ENCODE data around the gene PCDH9. TPM values are rescaled to one million over a fixed set of nuclear protein-coding genes. Genes with fewer than 3 reads are reported as not detected.

Gene PCDH9
- total and polyA plus RNA-seq, 7 experiments from 2014 or later = 0.08 to 1.3 (median 0.21) TPM

DNA sequence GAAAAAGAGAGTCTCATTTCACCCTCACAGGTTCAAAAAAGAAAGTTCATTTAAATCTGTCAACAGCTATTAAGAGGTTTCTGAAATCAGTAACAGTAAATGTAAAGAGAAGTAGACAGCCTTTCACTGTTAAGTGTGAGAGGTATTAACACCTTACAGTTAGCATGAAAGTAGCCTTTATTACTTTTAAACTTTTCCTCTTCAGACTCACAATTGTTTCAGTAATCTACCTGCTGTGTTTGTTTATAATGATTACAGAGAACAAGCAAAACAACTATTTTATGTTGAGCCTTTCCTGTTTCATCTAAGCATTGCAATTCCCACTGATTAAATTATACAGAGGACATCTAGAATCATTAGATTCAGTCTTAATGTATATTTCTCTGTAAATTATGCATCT, 159.8 kb downstream of the PCDH9 start:
- Histone ChIP-seq H3K4me3 (ENCODE audit: low read length) (no peak overlapping the region), H3K4me1 (ENCODE audit: control insufficient read depth in 2 of 2, insufficient read depth in 2 of 2, low read length in 2 of 2) (no peaks in the 10 kb centered on the region), H3K27me3 (ENCODE audit: control insufficient read depth in 2 of 2, insufficient read depth in 2 of 2, low read length in 2 of 2) (no peaks in the 10 kb centered on the region), H3K9me3 (ENCODE audit: control insufficient read depth in 2 of 3, low read length in 3 of 3) (no peaks in the 10 kb centered on the region), H3K27ac (ENCODE audit: low read depth, low read length) (no peak overlapping the region), H3K36me3 (ENCODE audit: control insufficient read depth in 2 of 3, insufficient read depth in 3 of 3, low read length in 3 of 3) (no peaks in the 10 kb centered on the region)
- no peaks in the 10 kb centered on the region for H3K36me3 Mint-ChIP-seq
- H3K27me3 Mint-ChIP-seq = no peaks in the 10 kb centered on the region
- H3K4me1 Mint-ChIP-seq = no peaks in the 10 kb centered on the region
- no peak overlapping the region for H3K27ac Mint-ChIP-seq
- ATAC-seq = no peak
- no peaks in the 10 kb centered on the region for H3K9me3 Mint-ChIP-seq
- intact Hi-C loops (cut with micrococcal nuclease) = no loop called here
- CTCF ChIA-PET = no interaction called here
- no peak for DNase-seq
- POLR2A ChIA-PET = no interaction called here
- H3K4me3 Mint-ChIP-seq = no peak overlapping the region

DNA sequence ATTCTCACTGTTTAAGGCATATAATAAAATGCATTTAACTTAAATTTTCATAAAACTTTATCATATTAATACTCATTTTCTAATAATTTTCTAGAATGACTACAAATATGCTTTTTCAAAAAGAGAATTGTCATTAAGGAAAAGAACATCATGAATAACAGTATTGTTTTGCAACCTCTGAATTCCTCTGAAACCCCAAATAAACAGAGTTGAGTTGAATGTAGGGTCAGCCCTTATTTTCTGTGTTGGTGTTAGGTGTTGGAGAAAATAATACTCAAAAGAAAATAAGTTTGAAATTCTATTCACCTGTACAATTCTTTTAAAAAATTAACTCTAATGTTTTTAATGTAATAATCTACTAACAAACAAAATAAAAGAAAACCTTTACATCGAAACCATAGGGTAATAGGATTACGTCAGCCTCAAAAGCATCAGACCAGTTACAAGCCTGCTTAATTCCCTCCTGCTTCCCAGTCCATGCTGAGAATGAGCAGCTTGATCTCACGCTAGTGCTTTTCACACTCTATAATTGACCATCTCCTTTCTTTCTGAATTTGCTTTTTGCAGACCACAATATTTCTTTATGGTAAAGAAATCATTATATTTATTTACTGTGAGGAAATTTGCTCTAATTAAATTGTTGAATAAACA, 160.9 kb downstream of the PCDH9 start:
- H3K27me3 Mint-ChIP-seq = no peaks in the 10 kb centered on the region
- no peak overlapping the region for H3K27ac ChIP-seq (ENCODE audit: low read depth, low read length)
- POLR2A ChIA-PET = no interaction called here

DNA sequence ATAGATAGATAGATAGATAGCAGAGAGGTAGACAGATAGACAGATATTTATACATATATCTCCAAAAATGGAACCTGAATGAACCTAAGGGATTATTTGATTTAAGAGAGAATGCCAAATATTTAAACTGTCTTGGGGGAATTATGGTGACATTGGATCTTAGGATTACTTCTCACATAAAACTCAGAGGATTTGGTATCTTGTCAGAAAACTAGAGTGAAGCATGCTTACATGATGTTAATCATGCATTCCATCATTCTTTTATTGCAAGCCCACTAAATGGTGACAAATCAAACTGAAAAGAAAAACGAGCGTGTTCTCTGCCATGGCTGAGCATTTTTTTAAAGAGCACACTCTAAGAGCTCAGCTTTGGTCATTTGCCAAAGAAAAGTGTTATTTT, 165.2 kb downstream of the PCDH9 start:
- Histone ChIP-seq H3K36me3 (ENCODE audit: control insufficient read depth in 2 of 3, insufficient read depth in 3 of 3, low read length in 3 of 3) (no peaks in the 10 kb centered on the region), H3K27ac (ENCODE audit: low read depth, low read length) (no peak overlapping the region), H3K27me3 (ENCODE audit: control insufficient read depth in 2 of 2, insufficient read depth in 2 of 2, low read length in 2 of 2) (no peaks in the 10 kb centered on the region), H3K4me3 (ENCODE audit: low read length) (no peak overlapping the region), H3K4me1 (ENCODE audit: control insufficient read depth in 2 of 2, insufficient read depth in 2 of 2, low read length in 2 of 2) (no peaks in the 10 kb centered on the region), H3K9me3 (ENCODE audit: control insufficient read depth in 2 of 3, low read length in 3 of 3) (no peaks in the 10 kb centered on the region)
- no peaks in the 10 kb centered on the region for H3K27me3 Mint-ChIP-seq
- no peaks in the 10 kb centered on the region for H3K4me1 Mint-ChIP-seq
- ChIA-PET CTCF (no interaction called here), POLR2A (no interaction called here)
- DNase-seq (no peak), ATAC-seq (no peak)
- H3K9me3 Mint-ChIP-seq = peaks cover 0 to 4% (median 0%) of the 10 kb centered on the region in 11 donors
- no peak overlapping the region for H3K27ac Mint-ChIP-seq
- no peak overlapping the region for H3K4me3 Mint-ChIP-seq
- intact Hi-C loops (cut with micrococcal nuclease) = no loop called here
- H3K36me3 Mint-ChIP-seq = no peaks in the 10 kb centered on the region

More for the DNA sequence above, 160.9 kb downstream of the PCDH9 start:
- H3K4me3 Mint-ChIP-seq = no peak overlapping the region
- no peak for DNase-seq
- no peak overlapping the region for H3K27ac Mint-ChIP-seq
- H3K9me3 Mint-ChIP-seq = no peaks in the 10 kb centered on the region
- H3K4me1 Mint-ChIP-seq = no peaks in the 10 kb centered on the region
- intact Hi-C loops (cut with micrococcal nuclease) = no loop called here
- no peak for ATAC-seq
- H3K27me3 ChIP-seq (ENCODE audit: control insufficient read depth in 2 of 2, insufficient read depth in 2 of 2, low read length in 2 of 2) = no peaks in the 10 kb centered on the region
- H3K4me3 ChIP-seq (ENCODE audit: low read length) = no peak overlapping the region
- H3K36me3 ChIP-seq (ENCODE audit: control insufficient read depth in 2 of 3, insufficient read depth in 3 of 3, low read length in 3 of 3) = no peaks in the 10 kb centered on the region
- no peaks in the 10 kb centered on the region for H3K9me3 ChIP-seq (ENCODE audit: control insufficient read depth in 2 of 3, low read length in 3 of 3)
- H3K4me1 ChIP-seq (ENCODE audit: control insufficient read depth in 2 of 2, insufficient read depth in 2 of 2, low read length in 2 of 2) = no peaks in the 10 kb centered on the region
- H3K36me3 Mint-ChIP-seq = no peaks in the 10 kb centered on the region
- CTCF ChIA-PET = no interaction called here

DNA sequence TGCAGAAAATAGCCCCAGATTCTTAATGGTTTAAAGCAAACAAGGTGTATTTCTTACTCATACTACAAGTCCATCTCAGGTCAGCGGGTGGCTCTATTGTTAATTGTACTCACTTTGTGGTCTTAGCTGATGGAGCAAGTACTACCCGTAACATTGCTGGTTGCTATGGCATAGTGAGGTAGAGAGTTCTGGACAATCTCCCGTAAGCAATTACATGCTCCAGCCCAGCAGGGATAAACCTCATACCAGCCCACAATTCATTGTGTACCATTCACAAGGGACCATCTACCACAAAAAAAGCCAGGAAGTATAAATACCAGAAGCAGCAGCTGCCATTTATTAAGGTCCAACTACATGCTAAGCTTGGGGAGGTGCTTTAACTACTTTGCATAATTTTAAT, 167.1 kb downstream of the PCDH9 start:
- Mint-ChIP-seq H3K27ac (no peak overlapping the region), H3K4me1 (no peaks in the 10 kb centered on the region), H3K27me3 (no peaks in the 10 kb centered on the region), H3K9me3 (peaks cover 0 to 7% (median 0%) of the 10 kb centered on the region in 11 donors), H3K4me3 (no peak overlapping the region), H3K36me3 (no peaks in the 10 kb centered on the region)
- Histone ChIP-seq H3K27ac (ENCODE audit: low read depth, low read length) (no peak overlapping the region), H3K9me3 (ENCODE audit: control insufficient read depth in 2 of 3, low read length in 3 of 3) (no peaks in the 10 kb centered on the region), H3K4me3 (ENCODE audit: low read length) (no peak overlapping the region), H3K27me3 (ENCODE audit: control insufficient read depth in 2 of 2, insufficient read depth in 2 of 2, low read length in 2 of 2) (no peaks in the 10 kb centered on the region), H3K4me1 (ENCODE audit: control insufficient read depth in 2 of 2, insufficient read depth in 2 of 2, low read length in 2 of 2) (no peaks in the 10 kb centered on the region), H3K36me3 (ENCODE audit: control insufficient read depth in 2 of 3, insufficient read depth in 3 of 3, low read length in 3 of 3) (no peaks in the 10 kb centered on the region)
- intact Hi-C loops (cut with micrococcal nuclease) = no loop called here
- ChIA-PET CTCF (no interaction called here), POLR2A (no interaction called here)
- no peak for ATAC-seq
- DNase-seq = no peak

DNA sequence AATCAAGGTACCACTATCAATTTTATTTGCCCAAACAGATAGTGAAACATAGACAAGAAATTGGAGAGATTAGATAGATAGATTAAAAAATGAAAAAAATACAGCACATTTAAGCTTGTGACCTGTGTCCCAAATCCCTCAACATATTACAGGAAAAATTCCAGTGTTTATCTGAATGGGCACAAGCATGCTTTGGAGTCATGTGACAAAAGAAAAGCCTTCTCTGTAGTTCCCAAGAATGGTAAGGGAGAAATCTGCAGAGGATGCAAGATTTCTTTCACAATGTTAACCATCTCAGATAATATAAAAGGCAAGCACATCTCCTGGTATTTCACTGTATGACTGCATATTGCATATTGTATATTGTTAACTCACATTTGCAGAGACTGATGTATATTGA, 168.0 kb downstream of the PCDH9 start:
- no peak overlapping the region for H3K4me3 Mint-ChIP-seq
- no peaks in the 10 kb centered on the region for H3K36me3 ChIP-seq (ENCODE audit: control insufficient read depth in 2 of 3, insufficient read depth in 3 of 3, low read length in 3 of 3)
- CTCF ChIA-PET = no interaction called here
- H3K4me1 Mint-ChIP-seq = no peaks in the 10 kb centered on the region
- no peak overlapping the region for H3K27ac Mint-ChIP-seq
- POLR2A ChIA-PET = no interaction called here
- DNase-seq = no peak
- no peaks in the 10 kb centered on the region for H3K9me3 ChIP-seq (ENCODE audit: control insufficient read depth in 2 of 3, low read length in 3 of 3)
- no peaks in the 10 kb centered on the region for H3K27me3 Mint-ChIP-seq
- intact Hi-C loops (cut with micrococcal nuclease) = no loop called here
- no peaks in the 10 kb centered on the region for H3K4me1 ChIP-seq (ENCODE audit: control insufficient read depth in 2 of 2, insufficient read depth in 2 of 2, low read length in 2 of 2)
- no peak for ATAC-seq
- no peak overlapping the region for H3K4me3 ChIP-seq (ENCODE audit: low read length)
- peaks cover 0 to 7% (median 0%) of the 10 kb centered on the region in 11 donors for H3K9me3 Mint-ChIP-seq
- H3K27me3 ChIP-seq (ENCODE audit: control insufficient read depth in 2 of 2, insufficient read depth in 2 of 2, low read length in 2 of 2) = no peaks in the 10 kb centered on the region
- H3K27ac ChIP-seq (ENCODE audit: low read depth, low read length) = no peak overlapping the region
- no peaks in the 10 kb centered on the region for H3K36me3 Mint-ChIP-seq

DNA sequence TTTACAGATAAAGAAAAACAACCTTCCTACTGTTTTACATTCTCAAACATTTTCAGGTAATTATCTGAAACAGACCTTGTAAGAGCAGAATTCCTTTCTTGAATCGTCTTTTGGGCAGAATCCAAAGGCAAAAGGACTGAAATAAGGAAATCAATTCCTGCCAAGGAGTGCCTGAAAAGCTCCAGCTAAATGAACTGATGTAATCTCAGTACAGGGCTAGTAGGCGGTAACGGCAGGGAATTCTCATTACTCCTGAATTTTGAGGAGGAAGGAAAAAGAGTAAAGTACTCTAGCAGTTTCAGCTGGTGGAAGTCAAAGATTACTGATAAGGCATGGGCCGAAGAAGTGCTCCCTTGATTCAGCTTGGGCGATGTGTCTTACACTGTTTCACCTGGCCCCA, 168.4 kb downstream of the PCDH9 start:
- no peaks in the 10 kb centered on the region for H3K36me3 ChIP-seq (ENCODE audit: control insufficient read depth in 2 of 3, insufficient read depth in 3 of 3, low read length in 3 of 3)
- no peaks in the 10 kb centered on the region for H3K27me3 ChIP-seq (ENCODE audit: control insufficient read depth in 2 of 2, insufficient read depth in 2 of 2, low read length in 2 of 2)
- no peaks in the 10 kb centered on the region for H3K9me3 ChIP-seq (ENCODE audit: control insufficient read depth in 2 of 3, low read length in 3 of 3)
- intact Hi-C loops (cut with micrococcal nuclease) = no loop called here
- no peak overlapping the region for H3K27ac ChIP-seq (ENCODE audit: low read depth, low read length)
- ATAC-seq = no peak
- Mint-ChIP-seq H3K27ac (no peak overlapping the region), H3K27me3 (no peaks in the 10 kb centered on the region), H3K4me3 (no peak overlapping the region), H3K36me3 (no peaks in the 10 kb centered on the region), H3K9me3 (peaks cover 0 to 7% (median 0%) of the 10 kb centered on the region in 11 donors), H3K4me1 (no peaks in the 10 kb centered on the region)
- ChIA-PET POLR2A (no interaction called here), CTCF (no interaction called here)
- no peak for DNase-seq
- no peaks in the 10 kb centered on the region for H3K4me1 ChIP-seq (ENCODE audit: control insufficient read depth in 2 of 2, insufficient read depth in 2 of 2, low read length in 2 of 2)
- H3K4me3 ChIP-seq (ENCODE audit: low read length) = no peak overlapping the region

DNA sequence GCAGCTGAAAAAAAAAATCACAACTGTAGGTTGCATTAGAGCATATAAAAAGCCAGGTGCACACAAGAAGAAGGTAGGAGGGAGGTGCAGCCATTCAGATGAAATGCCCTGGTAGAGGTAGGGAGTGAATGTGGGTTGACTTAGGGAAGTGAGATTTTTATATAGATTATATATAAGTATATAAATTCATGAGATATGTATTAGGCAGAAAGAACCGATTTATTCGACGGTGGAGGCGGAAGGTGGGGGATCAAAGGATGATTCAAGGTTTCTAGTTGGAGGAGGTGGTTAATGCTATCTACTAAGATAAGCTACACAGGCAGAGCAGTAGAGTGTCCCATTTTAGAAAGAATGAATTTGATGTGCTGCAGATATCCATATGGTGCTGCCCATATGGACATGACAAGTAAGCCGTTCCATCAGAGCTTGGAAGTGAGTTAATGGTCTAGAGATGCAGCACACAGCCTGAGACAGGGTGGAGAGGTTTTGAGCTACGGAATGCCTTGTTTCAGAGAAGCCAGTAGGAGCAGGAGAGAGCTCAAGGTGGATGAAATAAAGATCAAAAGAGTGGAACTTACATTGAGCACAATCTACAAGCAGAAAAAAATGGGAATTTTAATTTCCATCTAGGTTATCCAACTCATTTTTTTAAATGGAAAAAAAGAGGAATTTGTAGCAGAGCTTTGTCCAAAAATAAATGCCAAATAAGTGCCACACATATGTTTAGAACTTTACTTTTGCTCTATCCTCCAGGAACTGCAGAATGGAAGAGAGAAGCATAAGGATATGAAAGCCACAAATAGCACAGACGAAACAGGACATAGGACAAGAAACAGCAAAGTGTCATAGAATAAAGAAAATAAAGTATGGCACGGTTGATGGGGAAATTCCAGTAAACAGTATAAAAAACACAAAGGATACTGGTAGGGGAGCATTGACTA, 177.3 kb downstream of the PCDH9 start:
- Histone ChIP-seq H3K27ac (ENCODE audit: low read depth, low read length) (no peak overlapping the region), H3K27me3 (ENCODE audit: control insufficient read depth in 2 of 2, insufficient read depth in 2 of 2, low read length in 2 of 2) (no peaks in the 10 kb centered on the region), H3K9me3 (ENCODE audit: control insufficient read depth in 2 of 3, low read length in 3 of 3) (no peaks in the 10 kb centered on the region), H3K4me1 (ENCODE audit: control insufficient read depth in 2 of 2, insufficient read depth in 2 of 2, low read length in 2 of 2) (no peaks in the 10 kb centered on the region), H3K4me3 (ENCODE audit: low read length) (no peak overlapping the region), H3K36me3 (ENCODE audit: control insufficient read depth in 2 of 3, insufficient read depth in 3 of 3, low read length in 3 of 3) (no peaks in the 10 kb centered on the region)
- Mint-ChIP-seq H3K27ac (no peak overlapping the region), H3K27me3 (no peaks in the 10 kb centered on the region), H3K9me3 (peaks cover 0 to 5% (median 0%) of the 10 kb centered on the region in 11 donors), H3K4me3 (no peak overlapping the region), H3K36me3 (no peaks in the 10 kb centered on the region), H3K4me1 (peaks cover 0 to 9% (median 4%) of the 10 kb centered on the region in 7 donors)
- CTCF ChIA-PET = no interaction called here
- intact Hi-C loops (cut with micrococcal nuclease) = no loop called here
- POLR2A ChIA-PET = no interaction called here
- ATAC-seq (no peak), DNase-seq (no peak)
